ENCODE results near the gene NCOA3. TPM values are rescaled to one million over a fixed set of nuclear protein-coding genes. Genes with fewer than 3 reads are reported as not detected.

The NCOA3 gene
- total and polyA plus RNA-seq, 7 donors: 4.8 to 51.0 (median 22.8) TPM

- Histone ChIP-seq H3K36me3 (peaks cover 0 to 23% (median 0%) of the 10 kb centered on the region in 4 donors), H3K27ac (no peak overlapping the region)
- 67 to 81% methylated on average over 19 of the region's 19 CpGs for WGBS, 2 donors
Measured at GRCh38 chr20:47667531-47668312, 166.0 kb downstream of the NCOA3 start.

GRCh38 chr20:47668313-47669151, 166.8 kb downstream of the NCOA3 start:
- Histone ChIP-seq H3K27me3 (no peaks in the 10 kb centered on the region), H3K36me3 (peaks cover 0 to 18% (median 0%) of the 10 kb centered on the region in 4 donors), H3K27ac (no peak overlapping the region), H3K4me1 (peaks cover 0 to 7% (median 5%) of the 10 kb centered on the region in 4 donors), H3K9me3 (no peaks in the 10 kb centered on the region), H3K4me3 (no peak overlapping the region)
- no peak for DNase-seq
- intact Hi-C loops (cut with DNase I): no loop called here
- TF ChIP-seq POLR2A (IDR thresholded peaks at IDR 0.05) (no peak), POLR2AphosphoS5 (IDR thresholded peaks at IDR 0.05) (no peak), EP300 (IDR thresholded peaks at IDR 0.05) (no peak)
- TF ChIP-seq, protein P1, sequence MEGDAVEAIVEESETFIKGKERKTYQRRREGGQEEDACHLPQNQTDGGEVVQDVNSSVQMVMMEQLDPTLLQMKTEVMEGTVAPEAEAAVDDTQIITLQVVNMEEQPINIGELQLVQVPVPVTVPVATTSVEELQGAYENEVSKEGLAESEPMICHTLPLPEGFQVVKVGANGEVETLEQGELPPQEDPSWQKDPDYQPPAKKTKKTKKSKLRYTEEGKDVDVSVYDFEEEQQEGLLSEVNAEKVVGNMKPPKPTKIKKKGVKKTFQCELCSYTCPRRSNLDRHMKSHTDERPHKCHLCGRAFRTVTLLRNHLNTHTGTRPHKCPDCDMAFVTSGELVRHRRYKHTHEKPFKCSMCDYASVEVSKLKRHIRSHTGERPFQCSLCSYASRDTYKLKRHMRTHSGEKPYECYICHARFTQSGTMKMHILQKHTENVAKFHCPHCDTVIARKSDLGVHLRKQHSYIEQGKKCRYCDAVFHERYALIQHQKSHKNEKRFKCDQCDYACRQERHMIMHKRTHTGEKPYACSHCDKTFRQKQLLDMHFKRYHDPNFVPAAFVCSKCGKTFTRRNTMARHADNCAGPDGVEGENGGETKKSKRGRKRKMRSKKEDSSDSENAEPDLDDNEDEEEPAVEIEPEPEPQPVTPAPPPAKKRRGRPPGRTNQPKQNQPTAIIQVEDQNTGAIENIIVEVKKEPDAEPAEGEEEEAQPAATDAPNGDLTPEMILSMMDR (IDR thresholded peaks at IDR 0.05): no peak
- WGBS, 2 donors: 92 to 95% methylated on average over 23 of the region's 23 CpGs

More at GRCh38 chr20:47667531-47668312, 166.0 kb downstream of the NCOA3 start:
- no peak for DNase-seq
- TF ChIP-seq EP300 (IDR thresholded peaks at IDR 0.05) (no peak), POLR2A (IDR thresholded peaks at IDR 0.05) (no peak), POLR2AphosphoS5 (IDR thresholded peaks at IDR 0.05) (no peak)
- TF ChIP-seq, protein P1 (IDR thresholded peaks at IDR 0.05): no peak
- intact Hi-C loops (cut with DNase I): no loop called here
- Histone ChIP-seq H3K9me3 (no peaks in the 10 kb centered on the region), H3K4me1 (peaks cover 0 to 9% (median 5%) of the 10 kb centered on the region in 4 donors), H3K27me3 (no peaks in the 10 kb centered on the region), H3K4me3 (no peak overlapping the region)

GRCh38 chr20:47669152-47669425, 167.4 kb downstream of the NCOA3 start:
- H3K4me3 ChIP-seq: no peak overlapping the region

GRCh38 chr20:47669489-47669888, 167.8 kb downstream of the NCOA3 start:
- Histone ChIP-seq H3K4me1 (no peaks in the 10 kb centered on the region), H3K27ac (no peak overlapping the region), H3K36me3 (peaks cover 0 to 27% (median 1%) of the 10 kb centered on the region in 4 donors), H3K9me3 (no peaks in the 10 kb centered on the region), H3K27me3 (no peaks in the 10 kb centered on the region), H3K4me3 (no peak overlapping the region)
- WGBS, 2 donors: 95 to 96% methylated on average over 4 of the region's 4 CpGs
- TF ChIP-seq POLR2A (IDR thresholded peaks at IDR 0.05): no peak
- TF ChIP-seq, protein P1 (IDR thresholded peaks at IDR 0.05): no peak
- no peak for TF ChIP-seq POLR2AphosphoS5 (IDR thresholded peaks at IDR 0.05)
- TF ChIP-seq EP300 (IDR thresholded peaks at IDR 0.05): no peak
- DNase-seq: no peak
- intact Hi-C loops (cut with DNase I): no loop called here

More at GRCh38 chr20:47669152-47669425, 167.4 kb downstream of the NCOA3 start:
- Histone ChIP-seq H3K27ac (no peak overlapping the region), H3K9me3 (no peaks in the 10 kb centered on the region), H3K4me1 (peaks cover 0 to 2% (median 2%) of the 10 kb centered on the region in 4 donors), H3K36me3 (peaks cover 0 to 23% (median under 1%) of the 10 kb centered on the region in 4 donors), H3K27me3 (no peaks in the 10 kb centered on the region)
- TF ChIP-seq POLR2A (IDR thresholded peaks at IDR 0.05) (no peak), EP300 (IDR thresholded peaks at IDR 0.05) (no peak), POLR2AphosphoS5 (IDR thresholded peaks at IDR 0.05) (no peak)
- TF ChIP-seq, protein P1 (IDR thresholded peaks at IDR 0.05): no peak
- WGBS, 2 donors: 97 to 98% methylated on average over 8 of the region's 8 CpGs
- DNase-seq: no peak
- intact Hi-C loops (cut with DNase I): no loop called here
